ENCODE measurements around the gene TAOK3.
"Not testable (repeated sequence)": the region's sequence is repeated elsewhere in the genome, so short reads cannot be mapped to it uniquely, and the experiment has no call there.

The TAOK3 gene

GRCh38 chr12:118371321-118372282, 1.1 kb downstream of the TAOK3 start:
- no peak for DNase-seq

GRCh38 chr12:118370601-118371000, 2.1 kb downstream of the TAOK3 start:
- DNase-seq: no peak

- no peak for DNase-seq
These were observed 3.9 kb downstream of the TAOK3 start for GRCh38 chr12:118368821-118369220.

- DNase-seq: no peak
These were observed 10.8 kb downstream of the TAOK3 start for GRCh38 chr12:118361889-118362288.

- DNase-seq: no peak
These were observed 11.7 kb downstream of the TAOK3 start for GRCh38 chr12:118361092-118361404.

GRCh38 chr12:118359541-118359915, 13.2 kb downstream of the TAOK3 start:
- no peak for DNase-seq

GRCh38 chr12:118358612-118359540, 13.8 kb downstream of the TAOK3 start:
- DNase-seq: no peak

- no peak for DNase-seq
These were observed 14.7 kb downstream of the TAOK3 start for GRCh38 chr12:118358008-118358359.

GRCh38 chr12:118357257-118358007, 15.3 kb downstream of the TAOK3 start:
- no peak for DNase-seq

GRCh38 chr12:118356809-118357256, 15.9 kb downstream of the TAOK3 start:
- DNase-seq: no peak

GRCh38 chr12:118355843-118356242, 16.9 kb downstream of the TAOK3 start:
- DNase-seq: no peak

GRCh38 chr12:118354903-118355302, 17.8 kb downstream of the TAOK3 start:
- DNase-seq: no peak

- not testable (repeated sequence) for DNase-seq
These were observed 18.2 kb downstream of the TAOK3 start for GRCh38 chr12:118354503-118354902.

GRCh38 chr12:118353721-118354120, 19.0 kb downstream of the TAOK3 start:
- no peak for DNase-seq

GRCh38 chr12:118350908-118351559, 21.7 kb downstream of the TAOK3 start:
- no peak for DNase-seq

- DNase-seq: no peak
These were observed 24.8 kb downstream of the TAOK3 start for GRCh38 chr12:118347916-118348315.

- no peak for DNase-seq
These were observed 25.8 kb downstream of the TAOK3 start for GRCh38 chr12:118346895-118347294.

- DNase-seq: no peak
These were observed 27.4 kb downstream of the TAOK3 start for GRCh38 chr12:118345355-118345754.

GRCh38 chr12:118344829-118345228, 27.9 kb downstream of the TAOK3 start:
- no peak for DNase-seq

- no peak for DNase-seq
These were observed 30.6 kb downstream of the TAOK3 start for GRCh38 chr12:118342090-118342489.

- DNase-seq: no peak
These were observed 35.4 kb downstream of the TAOK3 start for GRCh38 chr12:118337194-118337838.

GRCh38 chr12:118336123-118336522, 36.6 kb downstream of the TAOK3 start:
- DNase-seq: no peak

Data from NCI-H2081 (cell line).